Suppressor macrophage (primary cell): Measurements from ENCODE around the gene SLC35E3.
A peak's percentile ranks its signal among the peaks of the same experiment; 100 is the strongest.
"Not testable (repeated sequence)": the region's sequence is repeated elsewhere in the genome, so short reads cannot be mapped to it uniquely, and the experiment has no call there.

Experiments used
- DNase-seq, 4 experiments: peaks; one replicate each; pipeline ENCODE4 v3.0.0-alpha.2; 2020 to 2022

SLC35E3 gene

GRCh38 chr12:68796399-68796798 lies 50.4 kb downstream of the SLC35E3 start:
- no peak for DNase-seq

- no peak for DNase-seq
Measured at GRCh38 chr12:68798882-68799234, 52.9 kb downstream of the SLC35E3 start.

GRCh38 chr12:68800294-68800693 lies 54.3 kb downstream of the SLC35E3 start:
- DNase-seq: no peak

GRCh38 chr12:68801124-68801523 lies 55.1 kb downstream of the SLC35E3 start:
- DNase-seq: not testable (repeated sequence)

- not testable (repeated sequence) for DNase-seq
Measured at GRCh38 chr12:68802372-68802745, 56.4 kb downstream of the SLC35E3 start.

- not testable (repeated sequence) for DNase-seq
Measured at GRCh38 chr12:68802911-68803651, 57.1 kb downstream of the SLC35E3 start.

- DNase-seq: no peak
Measured at GRCh38 chr12:68803948-68804656, 58.1 kb downstream of the SLC35E3 start.

- DNase-seq: no peak
Measured at GRCh38 chr12:68804657-68805591, 58.9 kb downstream of the SLC35E3 start.

GRCh38 chr12:68805592-68806120 lies 59.7 kb downstream of the SLC35E3 start:
- no peak for DNase-seq

GRCh38 chr12:68806488-68807237 lies 60.7 kb downstream of the SLC35E3 start:
- DNase-seq: peak in 1 of 4 experiments; percentile 17

GRCh38 chr12:68807274-68807575 lies 61.2 kb downstream of the SLC35E3 start:
- not testable (repeated sequence) for DNase-seq

- peak; percentile 94 to 98 (median 96) for DNase-seq
Measured at GRCh38 chr12:68807576-68808387, 61.8 kb downstream of the SLC35E3 start, which contains the start of gene MDM2. TSS of gene MDM2 (plus strand) at chr12:68808177. CDS start at chr12:68808478, 301 bp downstream.

- peak; percentile 83 to 90 (median 87) for DNase-seq
Measured at GRCh38 chr12:68808388-68809189, 62.6 kb downstream of the SLC35E3 start.

GRCh38 chr12:68809190-68810026 lies 63.4 kb downstream of the SLC35E3 start:
- no peak for DNase-seq

GRCh38 chr12:68810027-68810389 lies 64.0 kb downstream of the SLC35E3 start:
- DNase-seq: not testable (repeated sequence)

GRCh38 chr12:68811573-68811972 lies 65.6 kb downstream of the SLC35E3 start:
- not testable (repeated sequence) for DNase-seq

GRCh38 chr12:68812553-68813241 lies 66.7 kb downstream of the SLC35E3 start:
- DNase-seq: no peak

GRCh38 chr12:68813242-68813593 lies 67.2 kb downstream of the SLC35E3 start:
- no peak for DNase-seq
